Fibroblast of pulmonary artery (primary cell): ENCODE data around the gene KPNA1.
A peak's percentile ranks its signal among the peaks of the same experiment; 100 is the strongest.

ENCODE experiments used
- DNase-seq: peaks from one replicate; pipeline ENCODE4 v3.0.0-alpha.2; 2010; ENCODE audit warnings: low read depth
- H3K4me3 ChIP-seq: replicated peaks from 2 replicates; pipeline ENCODE4 v1.5.1; 2011; ENCODE audit warnings: low read depth, mild to moderate bottlenecking, control low read depth, low read length, moderate library complexity
- TF ChIP-seq, protein P1 (sequence below): IDR thresholded peaks from 2 replicates; pipeline ENCODE4 v1.5.1; 2011; ENCODE audit warnings: mild to moderate bottlenecking, control low read depth, low read length, inconsistent platforms; ENCODE audit errors: missing control alignments

Gene KPNA1

DNA sequence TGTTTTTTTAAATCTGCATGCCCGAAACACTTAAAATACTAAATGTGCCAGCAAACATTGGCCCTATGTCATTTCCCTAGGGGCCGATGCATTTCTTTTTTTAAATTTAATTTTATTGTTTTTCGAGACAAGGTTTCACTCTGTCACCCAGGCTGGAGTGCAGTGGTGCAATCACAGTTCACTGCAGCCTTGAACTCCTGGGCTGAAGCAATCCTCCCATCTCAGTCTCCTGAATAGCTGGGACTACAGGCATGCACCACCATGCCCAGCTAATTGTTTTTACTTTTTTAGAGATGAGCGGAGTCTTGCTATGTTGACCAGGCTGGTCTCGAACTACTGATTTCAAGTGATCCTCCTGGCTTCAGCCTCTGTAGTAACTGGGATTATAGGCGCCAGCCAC, 43.9 kb upstream of the KPNA1 start:
- TF ChIP-seq, protein P1, sequence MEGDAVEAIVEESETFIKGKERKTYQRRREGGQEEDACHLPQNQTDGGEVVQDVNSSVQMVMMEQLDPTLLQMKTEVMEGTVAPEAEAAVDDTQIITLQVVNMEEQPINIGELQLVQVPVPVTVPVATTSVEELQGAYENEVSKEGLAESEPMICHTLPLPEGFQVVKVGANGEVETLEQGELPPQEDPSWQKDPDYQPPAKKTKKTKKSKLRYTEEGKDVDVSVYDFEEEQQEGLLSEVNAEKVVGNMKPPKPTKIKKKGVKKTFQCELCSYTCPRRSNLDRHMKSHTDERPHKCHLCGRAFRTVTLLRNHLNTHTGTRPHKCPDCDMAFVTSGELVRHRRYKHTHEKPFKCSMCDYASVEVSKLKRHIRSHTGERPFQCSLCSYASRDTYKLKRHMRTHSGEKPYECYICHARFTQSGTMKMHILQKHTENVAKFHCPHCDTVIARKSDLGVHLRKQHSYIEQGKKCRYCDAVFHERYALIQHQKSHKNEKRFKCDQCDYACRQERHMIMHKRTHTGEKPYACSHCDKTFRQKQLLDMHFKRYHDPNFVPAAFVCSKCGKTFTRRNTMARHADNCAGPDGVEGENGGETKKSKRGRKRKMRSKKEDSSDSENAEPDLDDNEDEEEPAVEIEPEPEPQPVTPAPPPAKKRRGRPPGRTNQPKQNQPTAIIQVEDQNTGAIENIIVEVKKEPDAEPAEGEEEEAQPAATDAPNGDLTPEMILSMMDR = no peak
- H3K4me3 ChIP-seq = no peak overlapping the region
- DNase-seq = no peak

- no peak for DNase-seq
- TF ChIP-seq, protein P1 = no peak
- H3K4me3 ChIP-seq = no peak overlapping the region
These were observed 42.6 kb upstream of the KPNA1 start for GRCh38 chr3:122557356-122557755.

- DNase-seq = peak; percentile 22
- TF ChIP-seq, protein P1 = no peak
- H3K4me3 ChIP-seq = no peak overlapping the region
These were observed 40.7 kb upstream of the KPNA1 start for GRCh38 chr3:122555275-122556071.

- H3K4me3 ChIP-seq = no peak overlapping the region
- no peak for DNase-seq
- TF ChIP-seq, protein P1 = no peak
These were observed 38.4 kb upstream of the KPNA1 start for GRCh38 chr3:122553171-122553570.

DNA sequence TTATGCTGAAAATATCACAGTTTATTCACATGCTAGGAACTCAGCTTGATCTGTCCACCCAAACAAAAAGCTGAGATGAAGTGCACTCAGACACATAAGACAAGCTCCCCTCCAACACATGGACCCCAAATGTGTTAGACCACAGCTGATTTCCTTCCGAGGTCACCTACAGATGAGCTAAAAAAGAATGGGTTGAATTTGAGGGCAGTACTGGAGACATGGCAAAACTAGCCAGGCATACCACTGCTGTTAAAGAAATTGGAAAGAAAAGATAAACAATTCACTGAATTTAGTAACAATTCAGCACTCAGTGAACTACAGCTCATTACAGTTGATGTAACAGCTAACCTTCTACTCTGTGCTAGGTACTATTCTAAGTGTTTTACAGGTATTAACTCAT, 33.9 kb upstream of the KPNA1 start:
- TF ChIP-seq, protein P1 = no peak
- H3K4me3 ChIP-seq = no peak overlapping the region
- no peak for DNase-seq

GRCh38 chr3:122548076-122548475, 33.3 kb upstream of the KPNA1 start:
- no peak for DNase-seq
- H3K4me3 ChIP-seq = no peak overlapping the region
- TF ChIP-seq, protein P1 = no peak

GRCh38 chr3:122546151-122546550, 31.4 kb upstream of the KPNA1 start:
- DNase-seq = no peak
- TF ChIP-seq, protein P1 = no peak
- no peak overlapping the region for H3K4me3 ChIP-seq
